AG04449 (cell line): ENCODE measurements around the gene RAPGEF2.

ENCODE experiments used
- CTCF ChIA-PET: fragments of 350-600 bp; formaldehyde crosslinking; extraction: SDS; loops from one replicate; lab custom pipeline; 2021; ENCODE audit warnings: antibody characterized with exemption; lab: Yijun Ruan, JAX
- POLR2A ChIA-PET: fragments of 400-600, 350-600 bp; formaldehyde crosslinking; extraction: SDS; loops from one replicate; lab custom pipeline; 2020; ENCODE audit warnings: antibody characterized with exemption, inconsistent platforms; lab: Yijun Ruan, JAX
- DNase-seq: peaks from one replicate; pipeline ENCODE4 v3.0.0-alpha.2; 2010; ENCODE audit warnings: low read depth, low spot score
- H3K4me3 ChIP-seq: 2 replicates; pipeline ENCODE4 v1.5.1; 2011; ENCODE audit warnings: low read depth, mild to moderate bottlenecking, control low read depth, low read length
- TF ChIP-seq, protein P1 (sequence below): IDR thresholded peaks from one replicate; pipeline ENCODE4 v1.5.1; 2011; ENCODE audit warnings: mild to moderate bottlenecking, moderate library complexity, low read length, control low read depth, inconsistent platforms; ENCODE audit not compliant: insufficient read depth; ENCODE audit errors: missing control alignments

Gene RAPGEF2

DNA sequence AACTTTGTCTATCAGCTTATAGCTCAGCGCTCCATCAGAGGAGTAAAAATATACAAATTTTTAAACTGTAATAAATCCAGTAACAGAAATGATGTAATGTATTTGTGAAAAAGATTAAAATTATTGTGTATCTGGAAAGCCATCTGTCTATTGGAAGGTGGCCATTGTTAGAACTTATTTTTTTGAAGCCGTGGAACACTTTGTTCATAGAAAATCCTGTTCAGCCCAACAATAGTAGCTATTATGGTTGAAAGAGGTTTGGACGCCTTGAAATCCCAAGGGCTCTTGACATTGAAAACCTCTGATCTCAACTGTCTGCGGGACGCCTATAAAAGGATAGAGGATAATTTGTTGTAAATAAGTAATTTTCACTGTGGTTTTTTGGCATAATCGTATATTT, 98.3 kb downstream of the RAPGEF2 start:
- H3K4me3 ChIP-seq: no peak overlapping the region
- TF ChIP-seq, protein P1, sequence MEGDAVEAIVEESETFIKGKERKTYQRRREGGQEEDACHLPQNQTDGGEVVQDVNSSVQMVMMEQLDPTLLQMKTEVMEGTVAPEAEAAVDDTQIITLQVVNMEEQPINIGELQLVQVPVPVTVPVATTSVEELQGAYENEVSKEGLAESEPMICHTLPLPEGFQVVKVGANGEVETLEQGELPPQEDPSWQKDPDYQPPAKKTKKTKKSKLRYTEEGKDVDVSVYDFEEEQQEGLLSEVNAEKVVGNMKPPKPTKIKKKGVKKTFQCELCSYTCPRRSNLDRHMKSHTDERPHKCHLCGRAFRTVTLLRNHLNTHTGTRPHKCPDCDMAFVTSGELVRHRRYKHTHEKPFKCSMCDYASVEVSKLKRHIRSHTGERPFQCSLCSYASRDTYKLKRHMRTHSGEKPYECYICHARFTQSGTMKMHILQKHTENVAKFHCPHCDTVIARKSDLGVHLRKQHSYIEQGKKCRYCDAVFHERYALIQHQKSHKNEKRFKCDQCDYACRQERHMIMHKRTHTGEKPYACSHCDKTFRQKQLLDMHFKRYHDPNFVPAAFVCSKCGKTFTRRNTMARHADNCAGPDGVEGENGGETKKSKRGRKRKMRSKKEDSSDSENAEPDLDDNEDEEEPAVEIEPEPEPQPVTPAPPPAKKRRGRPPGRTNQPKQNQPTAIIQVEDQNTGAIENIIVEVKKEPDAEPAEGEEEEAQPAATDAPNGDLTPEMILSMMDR: no peak
- no peak for DNase-seq
- CTCF ChIA-PET: interaction anchor here (1.0 to 9.0 kb wide), 15 partner anchors 9 to 496 kb away, joined by 3 to 184 read pairs (median 11); no protein-coding TSS in a partner anchor
- POLR2A ChIA-PET: no interaction called here

DNA sequence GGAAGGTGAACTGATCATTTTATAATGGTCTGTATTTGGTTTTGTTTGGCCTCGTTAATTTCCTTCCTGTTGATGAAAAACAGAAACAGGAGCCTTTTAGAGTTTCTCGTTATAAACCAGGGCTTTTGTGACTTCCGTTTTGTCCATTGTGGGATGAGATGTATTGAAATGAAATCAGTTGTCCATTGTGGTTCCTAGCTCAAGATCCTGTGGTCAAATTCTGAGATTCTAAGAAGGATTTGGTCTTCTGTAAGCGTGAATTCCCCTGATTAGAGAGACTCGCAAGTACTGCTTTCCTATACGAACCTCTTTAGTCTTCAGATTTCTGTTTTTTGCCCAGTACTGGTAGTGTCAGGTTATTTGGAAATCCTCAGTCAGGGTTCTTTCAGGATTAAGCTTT, 101.7 kb downstream of the RAPGEF2 start:
- no peak for DNase-seq
- CTCF ChIA-PET: interaction anchor here (0.6 to 9.0 kb wide), 10 partner anchors 13 to 944 kb away, joined by 3 to 184 read pairs (median 16); no protein-coding TSS in a partner anchor
- no peak overlapping the region for H3K4me3 ChIP-seq
- POLR2A ChIA-PET: no interaction called here
- TF ChIP-seq, protein P1: no peak

DNA sequence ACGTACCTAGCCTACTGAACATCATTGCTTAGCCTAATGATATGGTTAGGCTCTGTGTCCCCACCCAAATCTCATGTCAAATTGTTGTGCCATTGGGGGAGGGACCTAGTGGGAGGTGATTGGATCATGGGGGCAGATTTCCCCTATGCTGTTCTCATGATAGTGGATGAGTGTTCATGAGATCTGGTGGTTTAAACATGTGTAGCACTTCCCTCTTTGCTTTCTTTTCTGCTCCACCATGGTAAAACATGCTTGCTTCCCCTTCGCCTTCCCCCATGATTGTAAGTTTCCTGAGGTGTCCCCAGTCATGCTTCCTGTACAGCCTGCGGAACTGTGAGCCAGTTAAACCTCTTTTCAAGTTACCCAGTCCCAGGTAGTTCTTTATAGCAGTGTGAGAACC, 102.6 kb downstream of the RAPGEF2 start:
- POLR2A ChIA-PET: no interaction called here
- DNase-seq: no peak
- TF ChIP-seq, protein P1: no peak
- H3K4me3 ChIP-seq: no peak overlapping the region
- CTCF ChIA-PET: interaction anchor here (1.3 kb wide), 1 partner anchor 240 kb away, joined by 4 read pairs; no protein-coding TSS in a partner anchor

DNA sequence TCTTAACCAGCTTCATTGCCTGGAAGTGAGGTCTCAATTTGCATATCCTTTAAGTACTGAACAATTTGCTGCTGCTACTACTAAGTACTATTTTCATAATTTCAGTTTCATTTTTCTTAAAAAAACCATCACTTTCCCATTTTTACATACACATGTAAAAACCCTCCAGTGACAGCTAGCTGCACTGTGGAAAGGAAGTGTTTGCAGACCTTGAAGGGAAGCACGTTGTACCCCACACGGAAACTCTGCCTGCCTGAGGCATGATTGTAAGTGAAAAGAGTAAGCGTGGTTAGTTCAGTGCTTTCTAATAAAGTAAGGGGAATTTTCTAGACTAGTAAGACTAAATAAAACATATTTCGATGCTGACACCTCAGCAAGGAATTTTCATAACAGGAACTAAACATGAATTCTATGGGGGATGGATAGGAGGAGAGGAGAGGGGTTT, 103.6 kb downstream of the RAPGEF2 start:
- DNase-seq: peak; percentile 21
- TF ChIP-seq, protein P1: no peak
- CTCF ChIA-PET: interaction anchor here (1.1 to 1.7 kb wide), 10 partner anchors 10 to 356 kb away, joined by 3 to 6 read pairs (median 4); no protein-coding TSS in a partner anchor
- H3K4me3 ChIP-seq: no peak overlapping the region
- POLR2A ChIA-PET: no interaction called here

DNA sequence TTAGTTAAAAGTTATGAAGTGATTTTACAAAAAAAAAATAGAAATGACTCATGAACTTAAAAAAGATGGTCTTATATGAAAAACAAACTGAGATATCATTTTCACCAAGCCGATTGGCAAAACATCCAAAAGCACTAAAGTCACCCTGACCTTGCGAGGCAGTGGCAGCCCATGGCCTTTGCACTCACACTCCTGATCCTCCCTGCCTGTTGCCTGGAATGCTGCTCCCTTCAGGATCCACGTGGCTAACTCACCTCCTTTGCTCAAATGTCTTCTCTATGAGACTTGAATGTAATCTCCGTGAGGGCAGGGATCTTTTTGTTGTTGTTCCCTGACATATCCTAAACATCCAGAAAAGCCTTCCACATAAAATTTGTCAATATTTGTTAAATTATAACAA, 106.4 kb downstream of the RAPGEF2 start:
- ChIA-PET POLR2A (no interaction called here), CTCF (interaction anchor here (1.0 to 1.7 kb wide), 4 partner anchors 10 to 234 kb away, joined by 3 to 5 read pairs (median 4); no protein-coding TSS in a partner anchor)
- TF ChIP-seq, protein P1: no peak
- DNase-seq: no peak
- H3K4me3 ChIP-seq: no peak overlapping the region

DNA sequence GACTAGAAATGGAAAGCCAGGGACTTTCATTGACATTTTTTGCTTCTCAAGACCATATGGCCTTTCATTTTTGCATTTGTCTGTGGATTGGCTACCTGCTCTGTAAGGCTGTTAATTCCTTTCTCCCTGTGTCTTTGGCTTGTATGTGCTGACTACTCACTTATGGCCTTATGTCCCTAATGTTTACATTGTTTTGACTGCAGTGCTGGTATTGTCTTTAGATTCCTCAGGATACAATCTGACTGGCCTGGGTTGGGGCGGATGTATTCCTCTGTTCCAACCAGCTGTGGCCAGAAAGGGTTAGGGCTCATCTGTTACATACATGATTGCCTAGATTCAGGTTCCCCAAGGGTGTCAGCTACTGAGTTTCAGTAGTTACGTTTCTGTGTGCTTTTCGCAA, 108.1 kb downstream of the RAPGEF2 start:
- ChIA-PET CTCF (interaction anchor here (1.7 to 5.4 kb wide), 2 partner anchors 9 to 16 kb away, joined by 3 to 36 read pairs; no protein-coding TSS in a partner anchor), POLR2A (no interaction called here)
- no peak for DNase-seq
- H3K4me3 ChIP-seq: no peak overlapping the region
- TF ChIP-seq, protein P1: no peak
